Measurements from ENCODE around the gene STK32C. TPM values are rescaled to one million over a fixed set of nuclear protein-coding genes. Genes with fewer than 3 reads are reported as not detected.
"Not testable (repeated sequence)": the region's sequence is repeated elsewhere in the genome, so short reads cannot be mapped to it uniquely, and the experiment has no call there.

The STK32C gene
- total RNA-seq, 1 donor from 2014 or later: 14.6 TPM

DNA sequence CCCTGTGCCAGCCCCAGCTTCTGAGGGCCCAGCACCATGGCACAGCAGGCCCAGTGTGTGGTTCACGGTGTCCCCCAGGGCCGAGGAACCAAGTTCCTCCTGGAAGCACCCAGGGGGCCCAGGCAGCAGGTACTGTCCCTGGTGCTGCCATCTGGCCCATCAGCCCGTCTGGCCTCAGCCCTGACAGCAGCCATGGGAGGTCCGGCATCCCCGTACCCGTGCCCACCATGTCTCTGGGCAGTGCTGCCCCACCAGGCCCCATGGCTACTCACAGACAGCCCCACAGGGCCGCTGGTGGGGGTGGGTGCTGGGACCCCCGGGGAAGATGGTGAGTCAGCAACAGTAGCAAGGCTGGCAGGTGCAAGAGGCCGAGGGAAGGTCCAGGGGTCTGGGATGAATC, 32.8 kb downstream of the STK32C start:
- no peaks in the 10 kb centered on the region for H3K27me3 Mint-ChIP-seq (ENCODE audit: insufficient read depth)
- intact Hi-C loops (cut with micrococcal nuclease): no loop called here
- H3K9me3 Mint-ChIP-seq: no peaks in the 10 kb centered on the region
- no peaks in the 10 kb centered on the region for H3K36me3 Mint-ChIP-seq (ENCODE audit: low read depth)
- no peaks in the 10 kb centered on the region for H3K4me1 Mint-ChIP-seq (ENCODE audit: low read depth)
- H3K27ac Mint-ChIP-seq: no peak overlapping the region
- no peak for DNase-seq (ENCODE audit: low spot score)
- H3K4me3 Mint-ChIP-seq: no peak overlapping the region

DNA sequence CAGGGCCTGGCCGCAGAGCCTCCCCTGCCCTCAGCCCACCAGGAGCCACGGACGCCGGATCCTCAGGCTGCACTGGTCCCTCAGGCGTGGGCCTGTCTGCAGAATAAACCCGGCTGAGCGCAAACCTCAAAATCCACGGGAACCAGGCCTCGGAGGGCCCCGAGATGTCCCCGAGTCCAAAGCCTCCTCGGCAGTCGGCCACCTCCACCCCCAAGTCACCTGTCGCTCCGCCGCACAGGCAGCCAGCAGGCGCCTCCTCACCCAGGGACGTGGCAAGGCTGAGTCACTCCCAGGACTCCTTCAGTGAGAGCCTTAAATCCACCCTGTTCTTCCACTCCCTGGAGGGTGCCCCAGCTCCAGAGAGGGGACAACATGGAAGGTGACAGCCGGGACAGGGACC, 33.2 kb downstream of the STK32C start:
- Mint-ChIP-seq H3K27me3 (ENCODE audit: insufficient read depth) (no peaks in the 10 kb centered on the region), H3K36me3 (ENCODE audit: low read depth) (no peaks in the 10 kb centered on the region), H3K9me3 (no peaks in the 10 kb centered on the region), H3K27ac (no peak overlapping the region), H3K4me3 (no peak overlapping the region), H3K4me1 (ENCODE audit: low read depth) (no peaks in the 10 kb centered on the region)
- intact Hi-C loops (cut with micrococcal nuclease): no loop called here
- DNase-seq (ENCODE audit: low spot score): no peak

DNA sequence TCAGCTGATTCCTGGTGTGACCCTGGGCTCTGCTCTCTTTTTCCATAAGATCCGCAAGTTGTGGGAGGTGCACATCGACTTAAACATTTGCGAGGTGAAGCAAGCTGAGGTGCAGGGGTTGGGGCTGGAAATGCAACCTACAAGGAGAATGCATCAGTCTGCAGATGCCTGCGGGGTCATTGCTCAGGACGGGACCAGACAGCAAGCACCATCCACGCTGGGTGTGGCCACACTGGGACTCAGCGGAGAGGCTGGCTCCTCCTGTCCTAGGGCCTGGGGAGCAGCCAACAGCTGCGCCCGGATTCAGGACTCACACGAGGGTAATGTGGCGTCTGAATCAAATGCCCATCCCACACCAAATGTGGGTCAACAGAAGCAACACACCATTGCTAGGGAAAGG, 33.8 kb downstream of the STK32C start:
- Mint-ChIP-seq H3K36me3 (ENCODE audit: low read depth) (no peaks in the 10 kb centered on the region), H3K4me3 (no peak overlapping the region), H3K9me3 (no peaks in the 10 kb centered on the region), H3K27me3 (ENCODE audit: insufficient read depth) (no peaks in the 10 kb centered on the region), H3K27ac (no peak overlapping the region), H3K4me1 (ENCODE audit: low read depth) (no peaks in the 10 kb centered on the region)
- intact Hi-C loops (cut with micrococcal nuclease): no loop called here
- DNase-seq (ENCODE audit: low spot score): no peak

DNA sequence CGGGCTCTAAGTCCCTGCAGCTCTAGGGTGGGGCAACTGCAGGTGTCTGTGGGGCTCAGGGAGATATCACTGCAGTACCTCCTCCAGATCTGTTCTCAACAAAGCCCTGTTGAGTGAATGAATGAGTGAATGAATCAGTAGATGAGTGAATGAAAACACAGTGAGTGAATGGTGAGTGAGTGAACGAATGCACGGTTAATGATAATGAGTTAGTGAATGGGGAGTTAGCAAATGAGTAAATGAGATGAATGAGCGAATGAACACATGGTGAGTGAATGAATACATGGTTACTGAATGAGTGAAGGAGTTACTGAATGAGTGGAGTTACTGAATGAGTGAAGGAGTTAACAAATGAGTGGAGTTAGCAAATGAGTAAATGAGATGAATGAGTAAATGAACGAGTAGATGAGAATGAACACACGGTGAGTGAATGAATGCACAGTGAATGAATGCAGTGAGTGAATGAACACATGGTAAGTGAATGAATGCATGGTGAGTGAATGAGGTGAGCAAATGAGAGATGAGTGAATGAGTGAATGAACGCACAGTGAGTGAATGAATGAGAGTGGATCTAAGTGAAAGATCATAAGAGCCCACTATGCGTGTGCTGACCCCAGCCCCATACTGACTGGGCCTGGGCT, 34.3 kb downstream of the STK32C start:
- H3K27me3 Mint-ChIP-seq (ENCODE audit: insufficient read depth): no peaks in the 10 kb centered on the region
- H3K36me3 Mint-ChIP-seq (ENCODE audit: low read depth): no peaks in the 10 kb centered on the region
- H3K4me3 Mint-ChIP-seq: no peak overlapping the region
- peaks cover 5% of the 10 kb centered on the region for H3K9me3 Mint-ChIP-seq
- H3K27ac Mint-ChIP-seq: no peak overlapping the region
- no peaks in the 10 kb centered on the region for H3K4me1 Mint-ChIP-seq (ENCODE audit: low read depth)
- intact Hi-C loops (cut with micrococcal nuclease): no loop called here
- no peak for DNase-seq (ENCODE audit: low spot score)

DNA sequence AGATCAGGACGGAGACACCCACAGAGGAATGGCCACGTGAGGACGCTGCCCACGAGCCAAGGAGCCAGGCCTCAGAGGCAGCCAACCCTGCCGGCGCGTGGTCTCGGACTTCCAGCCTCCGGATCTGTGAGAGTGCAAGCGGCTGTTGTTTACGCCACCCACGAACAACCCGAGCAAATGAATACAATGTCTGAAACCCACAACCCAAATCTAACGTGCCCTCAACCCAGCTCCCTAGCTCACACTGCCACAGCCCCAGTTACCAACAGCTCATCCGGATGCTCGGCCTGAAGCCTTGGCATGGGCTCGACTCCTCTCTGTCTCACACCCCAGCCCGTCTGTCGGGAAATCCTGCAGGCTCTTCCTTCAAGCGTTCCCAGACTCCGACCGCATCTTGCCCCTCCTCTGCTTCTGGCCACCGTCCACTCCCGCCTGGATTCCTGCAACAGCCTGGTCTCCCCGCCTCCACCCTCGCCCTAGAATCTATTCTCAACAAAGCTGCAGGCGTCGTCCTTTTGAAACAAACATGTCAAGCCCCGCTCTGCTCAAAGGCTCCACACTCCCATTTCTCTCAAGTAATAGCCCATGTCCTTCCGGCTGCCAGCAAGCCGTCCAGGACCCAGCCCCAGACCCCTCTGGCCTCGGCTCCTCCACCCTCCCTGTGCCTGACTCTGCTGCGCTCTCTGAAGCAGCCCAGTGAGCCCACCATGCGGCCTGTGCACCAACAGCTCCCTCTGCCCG, 35.3 kb downstream of the STK32C start:
- intact Hi-C loops (cut with micrococcal nuclease): no loop called here
- Mint-ChIP-seq H3K4me1 (ENCODE audit: low read depth) (no peaks in the 10 kb centered on the region), H3K9me3 (peaks cover 14% of the 10 kb centered on the region), H3K27ac (no peak overlapping the region), H3K27me3 (ENCODE audit: insufficient read depth) (no peaks in the 10 kb centered on the region), H3K36me3 (ENCODE audit: low read depth) (no peaks in the 10 kb centered on the region), H3K4me3 (no peak overlapping the region)
- no peak for DNase-seq (ENCODE audit: low spot score)

DNA sequence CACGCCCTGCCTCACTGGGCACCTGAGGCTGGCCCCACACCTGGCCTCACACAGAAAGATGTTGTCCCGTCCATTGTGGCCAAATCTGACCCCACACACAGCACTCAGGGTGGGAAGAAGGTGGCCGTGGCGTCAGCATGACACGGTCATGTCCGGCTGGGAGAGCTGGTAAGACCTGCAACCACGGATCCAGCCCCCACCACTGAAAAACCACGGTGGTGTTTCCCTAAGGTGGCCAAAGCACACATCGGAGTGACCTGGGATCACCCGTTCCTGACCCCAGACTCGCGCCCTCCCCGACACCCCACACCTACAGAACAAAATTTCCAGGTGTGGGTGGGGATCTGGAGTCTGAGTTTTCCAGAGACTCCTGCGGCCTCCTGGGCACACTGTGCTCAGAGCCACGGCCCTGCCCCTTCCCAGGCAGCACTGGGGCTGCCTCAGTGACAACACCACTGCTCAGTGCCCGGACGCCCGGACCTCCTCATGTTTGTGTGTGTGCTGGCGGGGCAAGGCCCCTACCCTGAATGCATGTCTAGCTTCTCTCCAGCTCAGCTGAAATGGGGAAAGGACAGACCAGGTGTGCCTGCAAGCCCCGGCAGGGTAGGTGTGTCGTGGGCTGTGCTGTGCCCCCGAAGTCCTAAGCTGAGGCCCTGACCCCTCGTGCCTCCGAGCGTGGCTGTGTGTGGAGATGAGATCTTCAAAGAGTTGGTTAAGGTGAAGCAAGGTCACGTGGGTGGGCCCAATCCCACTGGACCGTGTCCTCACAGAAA, 36.1 kb downstream of the STK32C start:
- Mint-ChIP-seq H3K9me3 (peaks cover 15% of the 10 kb centered on the region), H3K27me3 (ENCODE audit: insufficient read depth) (no peaks in the 10 kb centered on the region), H3K36me3 (ENCODE audit: low read depth) (no peaks in the 10 kb centered on the region), H3K4me3 (no peak overlapping the region), H3K27ac (no peak overlapping the region), H3K4me1 (ENCODE audit: low read depth) (no peaks in the 10 kb centered on the region)
- no peak for DNase-seq (ENCODE audit: low spot score)
- intact Hi-C loops (cut with micrococcal nuclease): no loop called here

DNA sequence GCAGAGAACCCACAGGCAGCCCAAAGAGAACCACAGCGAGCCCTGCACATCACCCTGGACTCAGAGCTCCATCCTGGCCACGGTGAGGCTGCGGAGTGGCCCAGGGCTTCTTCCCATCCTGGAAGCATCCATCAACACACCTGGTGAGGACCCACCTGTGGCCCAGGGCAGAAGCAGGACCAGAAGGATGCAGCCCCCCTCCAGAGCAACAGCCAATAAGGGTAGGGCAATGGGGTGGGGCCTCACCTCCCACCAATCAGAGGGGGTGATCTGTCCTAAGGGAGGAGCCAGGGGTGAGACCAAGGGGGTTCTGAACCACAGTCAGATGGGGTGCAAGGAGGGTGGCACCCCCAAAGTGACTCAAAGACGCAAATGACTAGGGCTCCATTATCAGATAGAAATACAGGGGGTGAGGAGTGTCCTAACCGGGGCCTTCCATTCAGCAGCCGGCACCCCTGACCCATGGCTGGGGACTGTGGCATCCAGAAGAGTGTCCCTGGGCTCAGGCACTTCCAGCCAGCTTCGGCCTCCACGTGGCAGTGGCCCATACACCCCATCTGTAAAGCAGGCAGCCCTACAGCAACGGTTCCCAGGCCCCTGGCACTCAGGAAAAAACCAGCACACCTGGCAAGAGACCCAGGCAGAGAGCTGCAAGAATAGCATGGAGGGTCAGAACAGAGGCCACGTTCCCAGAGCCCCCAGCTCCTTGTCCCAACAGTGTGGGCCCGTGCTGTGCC, 36.9 kb downstream of the STK32C start:
- H3K4me3 Mint-ChIP-seq: no peak overlapping the region
- H3K27me3 Mint-ChIP-seq (ENCODE audit: insufficient read depth): no peaks in the 10 kb centered on the region
- peaks cover 15% of the 10 kb centered on the region for H3K9me3 Mint-ChIP-seq
- no peak for DNase-seq (ENCODE audit: low spot score)
- H3K4me1 Mint-ChIP-seq (ENCODE audit: low read depth): no peaks in the 10 kb centered on the region
- no peak overlapping the region for H3K27ac Mint-ChIP-seq
- intact Hi-C loops (cut with micrococcal nuclease): no loop called here
- H3K36me3 Mint-ChIP-seq (ENCODE audit: low read depth): no peaks in the 10 kb centered on the region

DNA sequence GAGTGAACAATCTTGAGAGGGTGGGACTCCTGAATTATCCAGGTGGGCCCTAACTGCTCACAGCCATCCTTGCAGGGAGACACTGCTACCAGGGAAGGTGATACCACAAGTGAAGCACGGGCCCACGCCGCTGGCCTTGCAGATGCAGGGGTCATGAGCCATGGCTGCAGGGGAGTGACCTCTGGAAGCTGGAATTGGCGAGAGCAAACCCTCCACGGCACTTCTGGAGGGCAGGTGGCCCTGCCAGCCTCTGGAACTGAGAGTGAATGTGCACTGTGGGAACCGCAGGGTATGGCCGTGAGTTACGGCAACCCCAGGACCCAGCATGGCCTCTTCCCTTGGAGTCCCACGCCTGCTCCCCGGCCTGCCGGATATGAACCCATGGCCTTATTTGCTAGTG, 37.5 kb downstream of the STK32C start:
- intact Hi-C loops (cut with micrococcal nuclease): no loop called here
- DNase-seq (ENCODE audit: low spot score): no peak
- Mint-ChIP-seq H3K27ac (no peak overlapping the region), H3K4me1 (ENCODE audit: low read depth) (no peaks in the 10 kb centered on the region), H3K36me3 (ENCODE audit: low read depth) (no peaks in the 10 kb centered on the region), H3K27me3 (ENCODE audit: insufficient read depth) (no peaks in the 10 kb centered on the region), H3K4me3 (no peak overlapping the region), H3K9me3 (peaks cover 15% of the 10 kb centered on the region)

DNA sequence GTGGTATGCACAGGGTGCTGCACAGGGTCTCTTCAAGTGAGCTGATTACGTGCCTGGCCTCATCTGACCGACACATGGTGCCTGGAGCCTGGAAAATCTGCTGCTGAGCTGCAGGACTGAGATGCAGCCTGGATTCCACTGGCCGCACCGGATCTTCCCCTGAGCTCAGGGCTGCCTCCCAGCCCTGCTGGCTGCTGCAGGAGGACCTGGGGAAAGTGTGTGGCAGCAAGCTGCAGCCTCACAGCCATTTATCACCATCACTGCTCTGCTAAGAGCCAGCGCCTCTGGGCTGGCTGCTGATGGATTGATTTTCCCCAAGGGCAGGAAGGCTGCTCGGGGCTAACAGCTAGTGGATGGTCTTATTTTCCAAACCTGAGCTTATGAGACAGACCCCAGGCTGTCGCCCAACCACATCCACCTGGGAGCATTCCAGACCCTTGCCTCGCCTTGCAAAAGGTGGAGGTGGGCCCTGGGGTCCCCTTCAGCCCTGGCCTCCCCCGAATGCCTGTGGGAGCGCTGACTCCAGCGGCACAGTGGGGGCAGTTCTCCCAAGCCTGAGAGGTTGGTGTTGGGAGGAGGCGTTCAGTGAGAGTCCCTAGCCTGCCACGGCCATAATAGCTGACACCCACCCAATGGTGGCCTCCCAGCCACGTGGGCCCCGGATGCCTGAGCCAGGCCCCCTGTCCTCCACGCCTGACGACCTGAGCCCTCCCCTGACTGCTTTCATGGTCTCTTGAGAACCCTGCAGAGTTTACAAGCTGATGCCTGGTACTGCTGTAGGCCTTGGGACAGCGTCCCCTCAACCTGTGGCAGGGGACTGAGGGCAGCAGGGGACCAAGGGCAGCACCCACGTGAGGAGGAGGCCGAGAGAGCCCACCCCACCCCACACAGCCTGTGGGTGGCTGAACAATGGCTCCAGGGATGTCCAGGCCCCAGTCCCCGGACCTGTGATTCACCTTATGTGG, 38.2 kb downstream of the STK32C start:
- no peak overlapping the region for H3K4me3 Mint-ChIP-seq
- peaks cover 15% of the 10 kb centered on the region for H3K9me3 Mint-ChIP-seq
- intact Hi-C loops (cut with micrococcal nuclease): no loop called here
- H3K27ac Mint-ChIP-seq: no peak overlapping the region
- no peaks in the 10 kb centered on the region for H3K4me1 Mint-ChIP-seq (ENCODE audit: low read depth)
- H3K36me3 Mint-ChIP-seq (ENCODE audit: low read depth): no peaks in the 10 kb centered on the region
- no peak for DNase-seq (ENCODE audit: low spot score)
- no peaks in the 10 kb centered on the region for H3K27me3 Mint-ChIP-seq (ENCODE audit: insufficient read depth)

DNA sequence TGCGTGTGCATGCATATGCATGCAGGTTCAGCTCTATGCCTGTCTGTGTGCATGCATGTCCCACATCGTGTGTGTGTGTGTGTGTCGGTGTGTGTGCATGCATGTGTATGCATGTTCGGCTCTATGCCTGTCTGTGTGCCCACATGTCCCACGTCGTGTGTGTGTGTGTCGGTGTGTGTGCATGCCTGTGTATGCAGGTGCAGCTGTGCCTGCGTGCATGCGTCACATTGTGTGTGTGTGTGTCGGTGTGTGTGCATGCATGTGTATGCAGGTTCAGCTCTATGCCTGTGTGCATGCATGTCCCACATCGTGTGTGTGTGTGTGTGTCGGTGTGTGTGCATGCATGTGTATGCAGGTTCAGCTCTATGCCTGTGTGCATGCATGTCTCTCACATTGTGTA, 39.8 kb downstream of the STK32C start:
- H3K36me3 Mint-ChIP-seq (ENCODE audit: low read depth); intact Hi-C loops (cut with micrococcal nuclease); H3K27ac Mint-ChIP-seq; DNase-seq (ENCODE audit: low spot score); H3K4me3 Mint-ChIP-seq; H3K4me1 Mint-ChIP-seq (ENCODE audit: low read depth); H3K27me3 Mint-ChIP-seq (ENCODE audit: insufficient read depth): not testable (repeated sequence)
- H3K9me3 Mint-ChIP-seq: peaks cover 15% of the 10 kb centered on the region

DNA sequence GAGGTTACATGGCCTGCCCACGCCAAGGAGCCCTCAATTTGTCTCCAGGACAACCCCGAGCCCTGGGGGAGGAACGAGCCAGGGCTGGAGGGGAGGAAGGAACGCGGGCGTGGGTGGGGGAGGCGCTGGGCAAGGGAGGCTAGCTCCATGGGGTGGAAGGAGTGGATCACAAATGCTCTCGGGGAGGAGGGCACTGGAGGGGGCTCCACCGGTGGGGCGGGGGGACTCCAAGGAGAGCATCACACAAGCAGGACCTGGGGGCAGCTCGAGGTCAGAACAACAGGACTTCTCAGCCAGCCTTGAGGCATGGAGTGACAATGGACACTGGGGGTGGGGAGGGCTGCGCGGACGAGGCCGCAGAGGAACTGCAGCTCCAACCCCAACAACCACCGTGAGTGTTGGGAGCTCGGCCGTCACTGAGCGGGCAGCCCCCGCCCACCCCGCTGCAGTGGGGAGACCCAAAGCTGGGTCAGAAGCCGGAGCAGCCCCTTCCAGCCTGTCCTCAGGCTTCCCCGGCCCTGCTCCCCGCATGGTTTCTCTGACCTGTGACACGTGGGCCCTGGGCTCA, 41.1 kb downstream of the STK32C start:
- intact Hi-C loops (cut with micrococcal nuclease): no loop called here
- Mint-ChIP-seq H3K36me3 (ENCODE audit: low read depth) (no peaks in the 10 kb centered on the region), H3K4me1 (ENCODE audit: low read depth) (no peaks in the 10 kb centered on the region), H3K27ac (no peak overlapping the region), H3K9me3 (peaks cover 15% of the 10 kb centered on the region), H3K4me3 (no peak overlapping the region), H3K27me3 (ENCODE audit: insufficient read depth) (peaks cover 2% of the 10 kb centered on the region)
- DNase-seq (ENCODE audit: low spot score): no peak

Data from activated T-helper 1 cell treated with anti-CD3 and anti-CD28 coated beads, Interleukin-12 subunit alpha, Interleukin-12 subunit beta, Interleukin-2, Interleukin-4 antibody, amounts not matched to agents 30 ng/mL and 10 ng/mL and 1 ng/mL, durations not matched to agents 14 hours and 24 hours and 36 hours (primary cell).